ENCODE results near the gene CORO2A.
A peak's percentile ranks its signal among the peaks of the same experiment; 100 is the strongest.
"Not testable (repeated sequence)": the region's sequence is repeated elsewhere in the genome, so short reads cannot be mapped to it uniquely, and the experiment has no call there.

Gene CORO2A

GRCh38 chr9:98081477-98082219 is 110.8 kb downstream of the CORO2A start:
- H3K4me3 ChIP-seq (ENCODE audit: low read depth, low read length): no peak overlapping the region
- TF ChIP-seq CTCF (conservative IDR thresholded peaks at IDR 0.05; ENCODE audit: low read depth, low read length): no peak
- peak; percentile 27 for DNase-seq (ENCODE audit: low read depth)

GRCh38 chr9:98080780-98081179 is 111.7 kb downstream of the CORO2A start:
- no peak overlapping the region for H3K4me3 ChIP-seq (ENCODE audit: low read depth, low read length)
- DNase-seq (ENCODE audit: low read depth): no peak
- no peak for TF ChIP-seq CTCF (conservative IDR thresholded peaks at IDR 0.05; ENCODE audit: low read depth, low read length)

GRCh38 chr9:98080326-98080725 is 112.1 kb downstream of the CORO2A start:
- H3K4me3 ChIP-seq (ENCODE audit: low read depth, low read length): no peak overlapping the region
- peak; percentile 59 for DNase-seq (ENCODE audit: low read depth)
- no peak for TF ChIP-seq CTCF (conservative IDR thresholded peaks at IDR 0.05; ENCODE audit: low read depth, low read length)

DNA sequence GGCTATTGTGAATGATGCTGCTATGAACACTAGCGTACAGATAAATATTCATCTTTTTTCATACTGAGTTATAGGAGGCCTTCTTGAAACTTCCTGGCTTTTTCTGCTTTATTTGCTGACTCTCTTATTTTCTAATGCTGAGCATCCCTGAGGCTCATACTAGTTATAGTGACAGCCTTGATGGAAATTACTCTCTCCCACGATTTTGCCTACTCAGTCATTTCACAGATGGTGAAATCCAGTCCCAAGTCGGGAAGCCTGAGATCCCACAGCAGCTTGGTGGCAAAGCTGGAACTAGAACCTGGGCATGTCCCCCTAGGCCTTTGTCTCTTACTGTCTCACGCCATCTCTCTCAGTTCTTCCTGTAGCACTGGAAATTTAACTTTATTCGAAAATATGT is 113.5 kb downstream of the CORO2A start:
- DNase-seq (ENCODE audit: low read depth): no peak

DNA sequence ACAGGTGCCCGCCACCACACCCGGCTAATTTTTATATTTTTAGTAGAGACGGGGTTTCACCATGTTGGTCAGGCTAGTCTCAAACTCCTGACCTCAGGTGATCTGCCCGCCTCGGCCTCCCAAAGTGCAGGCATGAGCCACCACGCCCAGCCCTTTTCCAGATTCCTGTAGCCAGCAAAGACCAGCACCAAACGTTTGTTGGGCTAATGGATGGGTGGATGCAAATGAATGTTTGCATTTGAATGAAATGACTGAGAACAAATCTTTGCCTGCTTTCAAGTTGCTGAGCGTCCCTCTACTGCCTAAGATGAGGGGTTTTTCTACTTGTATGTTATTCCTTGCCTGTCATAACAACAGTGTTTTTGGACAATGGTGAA is 115.9 kb downstream of the CORO2A start:
- not testable (repeated sequence) for DNase-seq (ENCODE audit: low read depth); H3K4me3 ChIP-seq (ENCODE audit: low read depth, low read length)

More for the DNA sequence above, 113.5 kb downstream of the CORO2A start:
- H3K4me3 ChIP-seq (ENCODE audit: low read depth, low read length): no peak overlapping the region
- TF ChIP-seq CTCF (conservative IDR thresholded peaks at IDR 0.05; ENCODE audit: low read depth, low read length): no peak

DNA sequence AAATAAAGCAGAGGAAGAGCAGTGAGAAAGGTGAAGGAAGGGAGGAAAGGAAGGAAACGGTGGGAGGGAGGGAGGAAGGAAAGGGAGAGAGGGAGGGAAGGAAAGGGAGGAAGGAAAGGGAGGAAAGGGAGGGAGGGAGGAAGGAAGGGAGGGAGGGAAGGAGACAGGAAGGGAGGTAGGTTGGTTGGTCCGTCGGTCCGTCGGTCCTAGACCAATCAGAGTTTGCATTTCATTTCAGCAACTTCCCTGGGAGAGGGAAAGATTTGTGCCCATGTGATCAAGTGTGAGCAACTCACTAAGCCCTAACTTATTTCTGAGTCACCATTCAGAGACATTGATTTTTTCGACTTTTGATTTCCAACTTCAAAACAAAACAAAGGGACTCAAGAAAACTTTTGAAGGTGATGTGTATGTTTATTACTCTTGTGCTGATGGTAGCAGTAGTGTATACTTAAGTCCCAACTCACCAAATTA is 117.1 kb downstream of the CORO2A start:
- no peak for TF ChIP-seq CTCF (conservative IDR thresholded peaks at IDR 0.05; ENCODE audit: low read depth, low read length)
- DNase-seq (ENCODE audit: low read depth): peak; percentile 92
- no peak overlapping the region for H3K4me3 ChIP-seq (ENCODE audit: low read depth, low read length)

- DNase-seq (ENCODE audit: low read depth): peak; percentile 68
- peak; percentile 98 for TF ChIP-seq CTCF (conservative IDR thresholded peaks at IDR 0.05; ENCODE audit: low read depth, low read length)
- no peak overlapping the region for H3K4me3 ChIP-seq (ENCODE audit: low read depth, low read length)
Observed at GRCh38 chr9:98074115-98074990, 118.1 kb downstream of the CORO2A start.

All from choroid plexus epithelial cell (primary cell).